IPS-NIHi11 (cell line): ENCODE measurements around the gene AQP2.

Experiments used
- DNase-seq: peaks from one replicate; pipeline ENCODE4 v3.0.0; 2012; ENCODE audit warnings: mixed read lengths, low spot score

AQP2 gene

GRCh38 chr12:49920241-49920914, 30.2 kb upstream of the AQP2 start:
- DNase-seq: no peak

- DNase-seq: no peak
Observed at GRCh38 chr12:49920915-49921286, 29.6 kb upstream of the AQP2 start.

GRCh38 chr12:49921299-49921698, 29.2 kb upstream of the AQP2 start:
- no peak for DNase-seq

- no peak for DNase-seq
Observed at GRCh38 chr12:49921936-49922335, 28.6 kb upstream of the AQP2 start.

GRCh38 chr12:49922349-49923034, 28.0 kb upstream of the AQP2 start:
- DNase-seq: no peak

- DNase-seq: no peak
Observed at GRCh38 chr12:49923035-49923644, 27.4 kb upstream of the AQP2 start.

GRCh38 chr12:49923880-49924556, 26.5 kb upstream of the AQP2 start:
- no peak for DNase-seq

- no peak for DNase-seq
Observed at GRCh38 chr12:49924628-49925246, 25.8 kb upstream of the AQP2 start.

GRCh38 chr12:49925433-49926204, 24.9 kb upstream of the AQP2 start:
- DNase-seq: no peak

- DNase-seq: no peak
Observed at GRCh38 chr12:49928471-49928870, 22.1 kb upstream of the AQP2 start.

GRCh38 chr12:49929581-49929980, 21.0 kb upstream of the AQP2 start:
- no peak for DNase-seq

- no peak for DNase-seq
Observed at GRCh38 chr12:49930515-49931288, 19.8 kb upstream of the AQP2 start.

GRCh38 chr12:49932023-49932422, 18.5 kb upstream of the AQP2 start:
- DNase-seq: no peak

GRCh38 chr12:49932533-49933130, 17.9 kb upstream of the AQP2 start:
- DNase-seq: no peak

- DNase-seq: no peak
Observed at GRCh38 chr12:49933796-49934195, 16.7 kb upstream of the AQP2 start.

- DNase-seq: no peak
Observed at GRCh38 chr12:49934505-49934904, 16.0 kb upstream of the AQP2 start.

- DNase-seq: no peak
Observed at GRCh38 chr12:49936925-49937324, 13.6 kb upstream of the AQP2 start.

GRCh38 chr12:49937639-49938300, 12.8 kb upstream of the AQP2 start:
- no peak for DNase-seq

GRCh38 chr12:49939307-49939706, 11.2 kb upstream of the AQP2 start:
- DNase-seq: no peak

GRCh38 chr12:49939707-49940106, 10.8 kb upstream of the AQP2 start:
- DNase-seq: no peak
